ENCODE measurements around the gene PCDHGB5. TPM values are rescaled to one million over a fixed set of nuclear protein-coding genes. Genes with fewer than 3 reads are reported as not detected.
"Not testable (repeated sequence)": the region's sequence is repeated elsewhere in the genome, so short reads cannot be mapped to it uniquely, and the experiment has no call there.

Gene PCDHGB5
- total RNA-seq, 2 donors from 2014 or later: 0.26 to 0.35 TPM

- Mint-ChIP-seq H3K4me1 (no peaks in the 10 kb centered on the region), H3K4me3 (peak within 1 kb of the TSS; percentile 67), H3K27me3 (peaks cover 58% of the 10 kb centered on the region), H3K27ac (peak within 1 kb of the TSS; percentile 8), H3K36me3 (ENCODE audit: low read depth) (peaks cover 4% of the 10 kb centered on the region)
- peaks cover 8% of the 10 kb centered on the region for H3K9me3 ChIP-seq (ENCODE audit: control insufficient read depth, low read length, poor library complexity, severe bottlenecking)
- ATAC-seq (peak; percentile 37), DNase-seq (no peak)
These were observed 32.8 kb downstream of the PCDHGB5 start, which contains the start of gene PCDHGA12 for GRCh38 chr5:141430332-141431113. TSS of gene PCDHGA12 (plus strand) at chr5:141430507. CDS start at chr5:141430760, 253 bp downstream.

GRCh38 chr5:141431286-141431685 lies 33.5 kb downstream of the PCDHGB5 start:
- DNase-seq (no peak), ATAC-seq (no peak)
- Mint-ChIP-seq H3K27ac (peak overlapping the region; percentile 8), H3K4me1 (no peaks in the 10 kb centered on the region), H3K4me3 (no peak overlapping the region), H3K36me3 (ENCODE audit: low read depth) (peaks cover 4% of the 10 kb centered on the region), H3K27me3 (peaks cover 53% of the 10 kb centered on the region)
- peaks cover 8% of the 10 kb centered on the region for H3K9me3 ChIP-seq (ENCODE audit: control insufficient read depth, low read length, poor library complexity, severe bottlenecking)

GRCh38 chr5:141432308-141432707 lies 34.6 kb downstream of the PCDHGB5 start:
- not testable (repeated sequence) for H3K36me3 Mint-ChIP-seq (ENCODE audit: low read depth); DNase-seq; H3K4me1 Mint-ChIP-seq; ATAC-seq; H3K9me3 ChIP-seq (ENCODE audit: control insufficient read depth, low read length, poor library complexity, severe bottlenecking)
- H3K4me3 Mint-ChIP-seq: peak overlapping the region; percentile 10
- peaks cover 51% of the 10 kb centered on the region for H3K27me3 Mint-ChIP-seq
- peak overlapping the region; percentile 8 for H3K27ac Mint-ChIP-seq

GRCh38 chr5:141432726-141433125 lies 35.0 kb downstream of the PCDHGB5 start:
- not testable (repeated sequence) for H3K36me3 Mint-ChIP-seq (ENCODE audit: low read depth); H3K9me3 ChIP-seq (ENCODE audit: control insufficient read depth, low read length, poor library complexity, severe bottlenecking); DNase-seq; H3K27ac Mint-ChIP-seq; H3K4me1 Mint-ChIP-seq; ATAC-seq
- peaks cover 52% of the 10 kb centered on the region for H3K27me3 Mint-ChIP-seq
- H3K4me3 Mint-ChIP-seq: peak overlapping the region; percentile 2

GRCh38 chr5:141434006-141434405 lies 36.3 kb downstream of the PCDHGB5 start:
- Mint-ChIP-seq H3K4me1 (no peaks in the 10 kb centered on the region), H3K27me3 (peaks cover 47% of the 10 kb centered on the region), H3K36me3 (ENCODE audit: low read depth) (peaks cover 4% of the 10 kb centered on the region), H3K27ac (no peak overlapping the region), H3K4me3 (no peak overlapping the region)
- H3K9me3 ChIP-seq (ENCODE audit: control insufficient read depth, low read length, poor library complexity, severe bottlenecking): peaks cover 5% of the 10 kb centered on the region
- ATAC-seq (no peak), DNase-seq (no peak)

GRCh38 chr5:141437221-141437620 lies 39.5 kb downstream of the PCDHGB5 start:
- H3K27me3 Mint-ChIP-seq: peaks cover 42% of the 10 kb centered on the region

GRCh38 chr5:141439411-141440141 lies 41.8 kb downstream of the PCDHGB5 start:
- no peaks in the 10 kb centered on the region for H3K9me3 ChIP-seq (ENCODE audit: control insufficient read depth, low read length, poor library complexity, severe bottlenecking)
- Mint-ChIP-seq H3K27me3 (peaks cover 32% of the 10 kb centered on the region), H3K27ac (no peak overlapping the region), H3K36me3 (ENCODE audit: low read depth) (peaks cover under 1% of the 10 kb centered on the region), H3K4me1 (no peaks in the 10 kb centered on the region), H3K4me3 (no peak overlapping the region)
- DNase-seq (no peak), ATAC-seq (no peak)

More at GRCh38 chr5:141437221-141437620, 39.5 kb downstream of the PCDHGB5 start:
- no peaks in the 10 kb centered on the region for H3K4me1 Mint-ChIP-seq
- no peak overlapping the region for H3K27ac Mint-ChIP-seq
- H3K9me3 ChIP-seq (ENCODE audit: control insufficient read depth, low read length, poor library complexity, severe bottlenecking): no peaks in the 10 kb centered on the region
- ATAC-seq (no peak), DNase-seq (no peak)
- H3K4me3 Mint-ChIP-seq: no peak overlapping the region
- no peaks in the 10 kb centered on the region for H3K36me3 Mint-ChIP-seq (ENCODE audit: low read depth)

GRCh38 chr5:141440341-141440740 lies 42.6 kb downstream of the PCDHGB5 start:
- H3K4me1 Mint-ChIP-seq: no peaks in the 10 kb centered on the region
- H3K36me3 Mint-ChIP-seq (ENCODE audit: low read depth): peaks cover 2% of the 10 kb centered on the region
- no peak overlapping the region for H3K4me3 Mint-ChIP-seq
- H3K9me3 ChIP-seq (ENCODE audit: control insufficient read depth, low read length, poor library complexity, severe bottlenecking): no peaks in the 10 kb centered on the region
- no peak for DNase-seq
- H3K27ac Mint-ChIP-seq: no peak overlapping the region
- H3K27me3 Mint-ChIP-seq: peaks cover 38% of the 10 kb centered on the region
- ATAC-seq: no peak

- no peaks in the 10 kb centered on the region for H3K9me3 ChIP-seq (ENCODE audit: control insufficient read depth, low read length, poor library complexity, severe bottlenecking)
- Mint-ChIP-seq H3K4me1 (no peaks in the 10 kb centered on the region), H3K4me3 (no peak overlapping the region), H3K27ac (no peak overlapping the region), H3K27me3 (peaks cover 44% of the 10 kb centered on the region), H3K36me3 (ENCODE audit: low read depth) (peaks cover 2% of the 10 kb centered on the region)
- DNase-seq (no peak), ATAC-seq (no peak)
These were observed 43.9 kb downstream of the PCDHGB5 start for GRCh38 chr5:141441571-141442170.

Other genes with a start within 250 kb of the PCDHGB5 start
- gene PCDHB6, start 247.9 kb upstream of the PCDHGB5 start, total RNA-seq: not detected
- gene PCDHB7, start 225.3 kb upstream of the PCDHGB5 start, total RNA-seq: not detected
- gene PCDHB8, start 220.2 kb upstream of the PCDHGB5 start, total RNA-seq: not detected
- not detected for gene PCDHB16, start 215.6 kb upstream of the PCDHGB5 start, total RNA-seq
- 1 to 10 TPM in 1 of 2 donors, not detected in 1; 1.0 TPM for gene PCDHB9, start 210.8 kb upstream of the PCDHGB5 start, total RNA-seq
- not detected for gene PCDHB10, start 205.6 kb upstream of the PCDHGB5 start, total RNA-seq
- not detected for gene PCDHB11, start 198.3 kb upstream of the PCDHGB5 start, total RNA-seq
- not detected for gene PCDHB12, start 189.2 kb upstream of the PCDHGB5 start, total RNA-seq
- not detected for gene PCDHB13, start 184.0 kb upstream of the PCDHGB5 start, total RNA-seq
- gene PCDHB14, start 174.6 kb upstream of the PCDHGB5 start, total RNA-seq: not detected
- under 1 TPM in 1 of 2 donors, not detected in 1; 0.10 TPM for gene PCDHB15, start 152.6 kb upstream of the PCDHGB5 start, total RNA-seq
- under 1 TPM; 0.65 to 0.70 TPM for gene SLC25A2, start 93.9 kb upstream of the PCDHGB5 start, total RNA-seq
- 10 to 100 TPM; 74.4 to 90.7 TPM for gene TAF7, start 77.2 kb upstream of the PCDHGB5 start, total RNA-seq
- gene PCDHGA1, start 67.4 kb upstream of the PCDHGB5 start, total RNA-seq: not detected
- not detected for gene PCDHGA2, start 59.2 kb upstream of the PCDHGB5 start, total RNA-seq
- under 1 TPM in 1 of 2 donors, not detected in 1; 0.22 TPM for gene PCDHGA3, start 54.1 kb upstream of the PCDHGB5 start, total RNA-seq
- gene PCDHGB1, start 47.8 kb upstream of the PCDHGB5 start, total RNA-seq: under 1 TPM in 1 of 2 donors, not detected in 1; 0.13 TPM
- under 1 TPM in 1 of 2 donors, not detected in 1; 0.12 TPM for gene PCDHGA4, start 42.9 kb upstream of the PCDHGB5 start, total RNA-seq
- gene PCDHGB2, start 38.0 kb upstream of the PCDHGB5 start, total RNA-seq: under 1 TPM; 0.44 to 0.45 TPM
- under 1 TPM in 1 of 2 donors, not detected in 1; 0.16 TPM for gene PCDHGA5, start 33.8 kb upstream of the PCDHGB5 start, total RNA-seq
- under 1 TPM; 0.13 to 0.32 TPM for gene PCDHGB3, start 27.7 kb upstream of the PCDHGB5 start, total RNA-seq
- under 1 TPM; 0.10 to 0.40 TPM for gene PCDHGA6, start 24.1 kb upstream of the PCDHGB5 start, total RNA-seq
- gene PCDHGA7, start 15.2 kb upstream of the PCDHGB5 start, total RNA-seq: under 1 TPM in 1 of 2 donors, not detected in 1; 0.25 TPM
- gene PCDHGB4, start 10.2 kb upstream of the PCDHGB5 start, total RNA-seq: under 1 TPM; 0.08 to 0.10 TPM
- gene PCDHGA8, start 5.3 kb upstream of the PCDHGB5 start, total RNA-seq: under 1 TPM in 1 of 2 donors, not detected in 1; 0.05 TPM
- not detected for gene PCDHGA9, start 4.8 kb downstream of the PCDHGB5 start, total RNA-seq
- gene PCDHGB6, start 10.1 kb downstream of the PCDHGB5 start, total RNA-seq: under 1 TPM; 0.10 to 0.20 TPM
- under 1 TPM; 0.10 to 0.18 TPM for gene PCDHGA10, start 15.0 kb downstream of the PCDHGB5 start, total RNA-seq
- not detected for gene PCDHGB7, start 19.7 kb downstream of the PCDHGB5 start, total RNA-seq
- not detected for gene PCDHGA11, start 23.1 kb downstream of the PCDHGB5 start, total RNA-seq
- not detected for gene PCDHGA12, start 32.6 kb downstream of the PCDHGB5 start, total RNA-seq
- gene PCDHGC3, start 78.0 kb downstream of the PCDHGB5 start, total RNA-seq: not detected
- gene PCDHGC4, start 87.1 kb downstream of the PCDHGB5 start, total RNA-seq: not detected
- not detected for gene PCDHGC5, start 91.1 kb downstream of the PCDHGB5 start, total RNA-seq
- gene DIAPH1, start 221.1 kb downstream of the PCDHGB5 start, total RNA-seq: 100 to 1,000 TPM; 256 to 327 TPM
- 10 to 100 TPM; 67.7 to 79.2 TPM for gene HDAC3, start 238.9 kb downstream of the PCDHGB5 start, total RNA-seq
- gene RELL2, start 239.1 kb downstream of the PCDHGB5 start, total RNA-seq: 10 to 100 TPM; 17.2 to 17.8 TPM